Liver (tissue), 9 donors: ENCODE data around the gene KIFBP. TPM values are rescaled to one million over a fixed set of nuclear protein-coding genes. Genes with fewer than 3 reads are reported as not detected.

Source experiments
- DNase-seq: peaks from one replicate; pipeline ENCODE4 v3.0.0-alpha.2; 2017; ENCODE audit warnings: low spot score
- H3K27ac ChIP-seq, 2 donors: one replicate each; pipeline ENCODE4 v1.7.0; 2013; ENCODE audit warnings: inconsistent platforms in 2 of 2, low read length in 2 of 2, control low read depth in 1 of 2, low read depth in 1 of 2, mild to moderate bottlenecking in 1 of 2
- H3K27me3 ChIP-seq, 4 donors: one replicate each; pipeline versions ENCODE4 v1.6.1 to v1.7.0; 2013; ENCODE audit warnings: low read length in 3 of 4, inconsistent platforms in 1 of 4, mild to moderate bottlenecking in 1 of 4, moderate library complexity in 1 of 4; ENCODE audit not compliant: control insufficient read depth in 4 of 4, insufficient read depth in 4 of 4
- H3K36me3 ChIP-seq, 4 donors: one replicate each; pipeline versions ENCODE4 v1.6.1 to v1.7.0; 2013; ENCODE audit warnings: low read length in 3 of 4, mild to moderate bottlenecking in 3 of 4, low read depth in 1 of 4, moderate library complexity in 1 of 4; ENCODE audit not compliant: control insufficient read depth in 4 of 4, insufficient read depth in 3 of 4
- H3K4me1 ChIP-seq, 4 donors: one replicate each; pipeline versions ENCODE4 v1.6.1 to v1.7.0; 2013; ENCODE audit warnings: low read length in 3 of 4, mild to moderate bottlenecking in 3 of 4, moderate library complexity in 1 of 4; ENCODE audit not compliant: control insufficient read depth in 4 of 4, insufficient read depth in 4 of 4
- H3K4me3 ChIP-seq, 3 donors: one replicate each; pipeline versions ENCODE4 v1.6.1 to v1.7.0; 2013; ENCODE audit warnings: low read length in 3 of 3, control low read depth in 1 of 3, low read depth in 1 of 3, mild to moderate bottlenecking in 1 of 3
- H3K9ac ChIP-seq, 2 donors: one replicate each; pipeline ENCODE4 v1.7.0; 2013; ENCODE audit warnings: low read length in 2 of 2, mild to moderate bottlenecking in 2 of 2, moderate library complexity in 2 of 2, control low read depth in 1 of 2, low read depth in 1 of 2
- H3K9me3 ChIP-seq, 4 donors: one replicate each; pipeline versions ENCODE4 v1.6.1 to v1.7.0; 2013; ENCODE audit warnings: low read length in 3 of 4; ENCODE audit not compliant: control insufficient read depth in 4 of 4
- EGR1 ChIP-seq, 2 donors: IDR thresholded peaks; 2 replicates each; pipeline ENCODE4 v1.6.1; 2016 to 2018; ENCODE audit warnings: antibody characterized with exemption in 2 of 2, low read depth in 2 of 2
- FOXA1 ChIP-seq: IDR thresholded peaks from 2 replicates; pipeline ENCODE4 v1.6.1; 2016; ENCODE audit warnings: antibody characterized with exemption
- FOXA2 ChIP-seq: IDR thresholded peaks from 2 replicates; pipeline ENCODE4 v1.6.1; 2016; ENCODE audit warnings: antibody characterized with exemption
- GABPA ChIP-seq, 2 donors: IDR thresholded peaks in 1 of 2; conservative IDR thresholded peaks in 1 of 2; 2 replicates each; pipeline ENCODE4 v1.6.1; 2016; ENCODE audit warnings: antibody characterized with exemption in 2 of 2, mild to moderate bottlenecking in 1 of 2, moderate library complexity in 1 of 2
- HNF4A ChIP-seq, 2 donors: conservative IDR thresholded peaks; 2 replicates each; pipeline ENCODE4 v1.6.1; 2016; ENCODE audit warnings: antibody characterized with exemption in 2 of 2, mild to moderate bottlenecking in 2 of 2
- HNF4G ChIP-seq: IDR thresholded peaks from 2 replicates; pipeline ENCODE4 v1.6.1; 2016; ENCODE audit warnings: antibody characterized with exemption
- JUND ChIP-seq, 2 donors: IDR thresholded peaks; 2 replicates each; pipeline ENCODE4 v1.6.1; 2016; ENCODE audit warnings: antibody characterized with exemption in 2 of 2
- NR2F2 ChIP-seq: IDR thresholded peaks from 2 replicates; pipeline ENCODE4 v1.6.1; 2016; ENCODE audit warnings: antibody characterized with exemption
- RAD21 ChIP-seq, 2 donors: IDR thresholded peaks; 2 replicates each; pipeline ENCODE4 v1.6.1; 2016; ENCODE audit warnings: antibody characterized with exemption in 2 of 2, mild to moderate bottlenecking in 2 of 2
- RXRA ChIP-seq, 2 donors: IDR thresholded peaks; 2 replicates each; pipeline ENCODE4 v1.6.1; 2017 to 2018; ENCODE audit warnings: antibody characterized with exemption in 2 of 2, mild to moderate bottlenecking in 1 of 2
- SP1 ChIP-seq: IDR thresholded peaks from 2 replicates; pipeline ENCODE4 v1.6.1; 2018; ENCODE audit warnings: antibody characterized with exemption, mild to moderate bottlenecking
- TAF1 ChIP-seq: conservative IDR thresholded peaks from 2 replicates; pipeline ENCODE4 v1.6.1; 2016; ENCODE audit warnings: antibody characterized with exemption, mild to moderate bottlenecking
- YY1 ChIP-seq: IDR thresholded peaks from 2 replicates; pipeline ENCODE4 v1.6.1; 2016; ENCODE audit warnings: antibody characterized with exemption, mild to moderate bottlenecking
- WGBS: extraction: QIAGEN DNeasy Blood & Tissue Kit; methylation state at CpG from one replicate; pipeline ENCODE4 v1.1.7; 2013; 5-methylcytosine and 5-hydroxymethylcytosine counted together
- polyA plus RNA-seq, 2 donors: library from polyadenylated mRNA; stranded (reverse) in 1 of 2; unstranded in 1 of 2; fragments of 200-250 nt in 1 of 2; fragments of >200 nt in 1 of 2; fragmentation: Nextera tagmentation in 1 of 2; extraction: Ambion mirVana in 1 of 2; gene quantifications; one replicate each; pipeline versions ENCODE4 v1.2.1 to v1.2.3, GENCODE V29; 2013 to 2015
- total RNA-seq, 2 donors: library from RNA; depleted of rRNA; stranded (reverse); fragments of >200 nt; gene quantifications; one replicate each; pipeline ENCODE4 v1.2.3, GENCODE V29; 2014
- TF ChIP-seq, protein P1 (sequence below): IDR thresholded peaks from 2 replicates; pipeline ENCODE4 v1.6.1; 2016; ENCODE audit warnings: antibody characterized with exemption
- TF ChIP-seq, protein P2 (sequence below): fragments of 150-350 bp; IDR thresholded peaks from 2 replicates; pipeline ENCODE4 v1.5.1; 2017; ENCODE audit warnings: improper control_type of control experiment, low read depth, low read length; ENCODE audit not compliant: missing input control
- TF ChIP-seq, protein P3 (sequence below): IDR thresholded peaks from 2 replicates; pipeline ENCODE4 v1.6.1; 2016; ENCODE audit warnings: antibody characterized with exemption, mild to moderate bottlenecking
- TF ChIP-seq, protein P4 (sequence below): IDR thresholded peaks from 2 replicates; pipeline ENCODE4 v1.6.1; 2016; ENCODE audit warnings: antibody characterized with exemption
- donor health status: healthy.
- donor health status: healthy.
- donor health status: healthy.
- donor health status: healthy.
- donor health status: healthy.

KIFBP gene
- total and polyA plus RNA-seq, 4 donors: 5.7 to 11.2 (median 7.9) TPM

DNA sequence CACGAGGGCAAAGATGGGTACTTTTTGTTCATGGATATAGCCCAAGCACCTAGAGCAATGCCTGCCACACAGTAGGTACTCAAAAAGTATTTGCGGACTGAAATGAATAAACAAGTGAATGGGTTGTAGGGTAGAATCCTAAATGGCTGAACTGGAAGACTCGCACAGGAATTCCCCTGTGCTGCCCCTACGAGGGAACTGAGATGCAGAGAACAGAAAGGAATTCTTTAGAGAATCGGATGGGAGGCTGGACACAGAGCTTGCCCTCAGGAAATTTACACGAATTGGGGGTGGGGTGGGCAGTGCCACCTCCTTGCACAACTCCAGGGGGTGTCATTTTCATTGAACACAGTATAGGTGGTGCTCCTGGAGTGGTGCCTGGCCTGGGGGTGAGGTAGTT, 64.1 kb downstream of the KIFBP start:
- DNase-seq: no peak
- no peak overlapping the region for H3K9ac ChIP-seq
- H3K36me3 ChIP-seq: no peaks in the 10 kb centered on the region
- 79% methylated on average over 6 of the region's 6 CpGs for WGBS
- no peaks in the 10 kb centered on the region for H3K4me1 ChIP-seq
- H3K27me3 ChIP-seq: no peaks in the 10 kb centered on the region
- no peak overlapping the region for H3K4me3 ChIP-seq
- no peak for TF ChIP-seq FOXA1
- no peak for TF ChIP-seq RXRA (IDR thresholded peaks at IDR 0.05)
- TF ChIP-seq, protein P1, sequence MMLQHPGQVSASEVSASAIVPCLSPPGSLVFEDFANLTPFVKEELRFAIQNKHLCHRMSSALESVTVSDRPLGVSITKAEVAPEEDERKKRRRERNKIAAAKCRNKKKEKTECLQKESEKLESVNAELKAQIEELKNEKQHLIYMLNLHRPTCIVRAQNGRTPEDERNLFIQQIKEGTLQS: no peak
- no peak for TF ChIP-seq YY1
- no peak for TF ChIP-seq GABPA (IDR thresholded peaks at IDR 0.05 in 1 of 2, conservative IDR thresholded peaks at IDR 0.05 in 1 of 2)
- TF ChIP-seq, protein P2, sequence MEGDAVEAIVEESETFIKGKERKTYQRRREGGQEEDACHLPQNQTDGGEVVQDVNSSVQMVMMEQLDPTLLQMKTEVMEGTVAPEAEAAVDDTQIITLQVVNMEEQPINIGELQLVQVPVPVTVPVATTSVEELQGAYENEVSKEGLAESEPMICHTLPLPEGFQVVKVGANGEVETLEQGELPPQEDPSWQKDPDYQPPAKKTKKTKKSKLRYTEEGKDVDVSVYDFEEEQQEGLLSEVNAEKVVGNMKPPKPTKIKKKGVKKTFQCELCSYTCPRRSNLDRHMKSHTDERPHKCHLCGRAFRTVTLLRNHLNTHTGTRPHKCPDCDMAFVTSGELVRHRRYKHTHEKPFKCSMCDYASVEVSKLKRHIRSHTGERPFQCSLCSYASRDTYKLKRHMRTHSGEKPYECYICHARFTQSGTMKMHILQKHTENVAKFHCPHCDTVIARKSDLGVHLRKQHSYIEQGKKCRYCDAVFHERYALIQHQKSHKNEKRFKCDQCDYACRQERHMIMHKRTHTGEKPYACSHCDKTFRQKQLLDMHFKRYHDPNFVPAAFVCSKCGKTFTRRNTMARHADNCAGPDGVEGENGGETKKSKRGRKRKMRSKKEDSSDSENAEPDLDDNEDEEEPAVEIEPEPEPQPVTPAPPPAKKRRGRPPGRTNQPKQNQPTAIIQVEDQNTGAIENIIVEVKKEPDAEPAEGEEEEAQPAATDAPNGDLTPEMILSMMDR: no peak
- no peak for TF ChIP-seq HNF4G
- TF ChIP-seq NR2F2: no peak
- TF ChIP-seq, protein P3, sequence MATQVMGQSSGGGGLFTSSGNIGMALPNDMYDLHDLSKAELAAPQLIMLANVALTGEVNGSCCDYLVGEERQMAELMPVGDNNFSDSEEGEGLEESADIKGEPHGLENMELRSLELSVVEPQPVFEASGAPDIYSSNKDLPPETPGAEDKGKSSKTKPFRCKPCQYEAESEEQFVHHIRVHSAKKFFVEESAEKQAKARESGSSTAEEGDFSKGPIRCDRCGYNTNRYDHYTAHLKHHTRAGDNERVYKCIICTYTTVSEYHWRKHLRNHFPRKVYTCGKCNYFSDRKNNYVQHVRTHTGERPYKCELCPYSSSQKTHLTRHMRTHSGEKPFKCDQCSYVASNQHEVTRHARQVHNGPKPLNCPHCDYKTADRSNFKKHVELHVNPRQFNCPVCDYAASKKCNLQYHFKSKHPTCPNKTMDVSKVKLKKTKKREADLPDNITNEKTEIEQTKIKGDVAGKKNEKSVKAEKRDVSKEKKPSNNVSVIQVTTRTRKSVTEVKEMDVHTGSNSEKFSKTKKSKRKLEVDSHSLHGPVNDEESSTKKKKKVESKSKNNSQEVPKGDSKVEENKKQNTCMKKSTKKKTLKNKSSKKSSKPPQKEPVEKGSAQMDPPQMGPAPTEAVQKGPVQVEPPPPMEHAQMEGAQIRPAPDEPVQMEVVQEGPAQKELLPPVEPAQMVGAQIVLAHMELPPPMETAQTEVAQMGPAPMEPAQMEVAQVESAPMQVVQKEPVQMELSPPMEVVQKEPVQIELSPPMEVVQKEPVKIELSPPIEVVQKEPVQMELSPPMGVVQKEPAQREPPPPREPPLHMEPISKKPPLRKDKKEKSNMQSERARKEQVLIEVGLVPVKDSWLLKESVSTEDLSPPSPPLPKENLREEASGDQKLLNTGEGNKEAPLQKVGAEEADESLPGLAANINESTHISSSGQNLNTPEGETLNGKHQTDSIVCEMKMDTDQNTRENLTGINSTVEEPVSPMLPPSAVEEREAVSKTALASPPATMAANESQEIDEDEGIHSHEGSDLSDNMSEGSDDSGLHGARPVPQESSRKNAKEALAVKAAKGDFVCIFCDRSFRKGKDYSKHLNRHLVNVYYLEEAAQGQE: no peak
- no peak for TF ChIP-seq TAF1
- no peak for TF ChIP-seq SP1
- no peaks in the 10 kb centered on the region for H3K9me3 ChIP-seq
- no peak overlapping the region for H3K27ac ChIP-seq

DNA sequence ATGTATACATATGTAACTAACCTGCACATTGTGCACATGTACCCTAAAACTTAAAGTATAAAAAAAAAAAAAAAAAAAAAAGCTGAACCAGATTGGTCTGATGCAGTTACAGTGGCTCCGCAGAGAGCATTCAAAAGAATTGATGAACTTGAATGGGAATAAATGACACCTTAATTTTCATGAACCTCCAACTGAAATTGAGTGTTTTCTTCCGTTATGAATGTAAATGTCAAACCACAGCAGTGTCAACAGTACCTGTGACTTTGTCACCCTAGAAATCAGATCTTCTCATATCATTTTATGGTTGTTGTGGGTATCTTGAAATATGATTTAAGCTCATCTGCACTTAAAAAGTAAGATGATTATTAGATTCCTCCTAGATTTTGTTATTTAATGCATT, 66.6 kb downstream of the KIFBP start:
- DNase-seq: no peak
- TF ChIP-seq, protein P3: no peak
- TF ChIP-seq HNF4G: no peak
- no peak for TF ChIP-seq NR2F2
- TF ChIP-seq, protein P1: no peak
- no peak for TF ChIP-seq RAD21 (IDR thresholded peaks at IDR 0.05)
- no peak for TF ChIP-seq RXRA (IDR thresholded peaks at IDR 0.05)
- no peak for TF ChIP-seq FOXA1
- no peak for TF ChIP-seq FOXA2
- TF ChIP-seq, protein P4, sequence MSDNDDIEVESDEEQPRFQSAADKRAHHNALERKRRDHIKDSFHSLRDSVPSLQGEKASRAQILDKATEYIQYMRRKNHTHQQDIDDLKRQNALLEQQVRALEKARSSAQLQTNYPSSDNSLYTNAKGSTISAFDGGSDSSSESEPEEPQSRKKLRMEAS: no peak
- TF ChIP-seq TAF1: no peak
- TF ChIP-seq JUND (IDR thresholded peaks at IDR 0.05): no peak
- no peak for TF ChIP-seq HNF4A (conservative IDR thresholded peaks at IDR 0.05)
- TF ChIP-seq EGR1 (IDR thresholded peaks at IDR 0.05; ENCODE audit: low read depth in 2 of 2): no peak
- no peak for TF ChIP-seq GABPA (IDR thresholded peaks at IDR 0.05 in 1 of 2, conservative IDR thresholded peaks at IDR 0.05 in 1 of 2)
- TF ChIP-seq, protein P2: no peak
- no peak for TF ChIP-seq SP1
- no peak for TF ChIP-seq YY1
- WGBS: 89% methylated on average over 2 of the region's 2 CpGs
- Histone ChIP-seq H3K9ac (no peak overlapping the region), H3K4me3 (no peak overlapping the region), H3K9me3 (no peaks in the 10 kb centered on the region), H3K27me3 (no peaks in the 10 kb centered on the region), H3K36me3 (no peaks in the 10 kb centered on the region), H3K27ac (no peak overlapping the region), H3K4me1 (no peaks in the 10 kb centered on the region)
